ENCODE measurements around the gene FAM89A.

Gene FAM89A

DNA sequence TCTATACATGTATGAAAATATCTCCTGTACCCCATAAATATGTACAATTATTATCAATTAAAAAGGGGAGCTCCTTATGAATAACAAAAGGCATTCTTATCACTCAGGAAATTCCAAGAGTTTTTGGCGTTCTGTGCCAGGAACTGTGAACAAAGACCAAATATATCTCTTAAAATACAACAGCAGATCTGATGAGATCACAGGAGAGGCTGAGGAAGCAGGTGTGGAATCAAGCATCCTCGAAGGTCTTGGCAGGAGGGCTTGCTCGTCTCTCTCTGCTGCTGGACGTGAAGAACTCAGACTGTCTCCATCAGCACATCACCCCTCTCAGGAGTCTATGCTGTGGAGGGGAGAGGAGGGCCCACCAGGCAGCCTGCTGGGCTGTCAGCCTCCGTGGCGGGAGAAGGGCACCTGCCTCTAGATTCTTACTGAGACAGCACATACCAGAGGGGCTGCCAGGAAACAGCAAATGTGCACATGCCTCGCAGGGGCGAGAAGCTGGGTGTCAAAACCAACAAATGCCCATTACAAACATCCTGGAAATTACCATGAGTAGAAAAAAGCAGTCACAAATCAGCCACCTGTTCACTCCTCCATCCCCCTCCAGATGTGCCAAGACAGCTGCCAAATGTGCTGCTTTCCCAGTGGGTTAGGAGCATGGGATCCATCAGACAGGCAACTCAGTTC lies 30.8 kb upstream of the FAM89A start:
- Histone ChIP-seq H3K27me3 (ENCODE audit: control insufficient read depth, insufficient read depth, low read length) (peaks cover 7% of the 10 kb centered on the region; the same call in 1 of the 2 replicates), H3K4me3 (ENCODE audit: low read depth, low read length) (no peak overlapping the region), H3K4me1 (ENCODE audit: control insufficient read depth, insufficient read depth, low read length) (peaks cover 3% of the 10 kb centered on the region; the same call in 1 of the 2 replicates), H3K9ac (ENCODE audit: low read length) (no peak overlapping the region), H3K36me3 (ENCODE audit: control insufficient read depth, insufficient read depth, low read length) (no peaks in the 10 kb centered on the region), H3K9me3 (ENCODE audit: control insufficient read depth, insufficient read depth, low read depth, low read length) (no peaks in the 10 kb centered on the region), H3K27ac (ENCODE audit: low read depth, low read length) (no peak overlapping the region)

DNA sequence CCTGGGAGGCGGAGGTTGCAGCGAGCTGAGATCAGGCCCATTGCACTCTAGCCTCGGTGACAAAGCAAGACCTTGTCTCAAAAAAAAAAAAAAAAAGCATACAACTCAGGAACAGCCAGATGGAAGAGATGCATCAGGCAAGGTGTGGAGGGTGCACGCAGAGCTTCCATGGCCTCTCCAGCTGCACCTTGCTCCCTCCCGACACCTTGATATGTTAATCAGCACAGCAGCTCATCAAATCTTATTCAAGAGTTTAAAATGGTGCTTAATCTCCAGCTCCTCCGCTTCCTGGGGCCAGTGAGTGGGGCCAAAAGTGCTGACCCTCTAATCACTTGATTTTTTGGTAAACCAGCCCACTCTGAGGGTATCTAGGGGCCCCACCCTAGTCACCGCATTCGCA lies 29.3 kb upstream of the FAM89A start:
- Histone ChIP-seq H3K9me3 (ENCODE audit: control insufficient read depth, insufficient read depth, low read depth, low read length) (no peaks in the 10 kb centered on the region), H3K9ac (ENCODE audit: low read length) (no peak overlapping the region), H3K27me3 (ENCODE audit: control insufficient read depth, insufficient read depth, low read length) (no peaks in the 10 kb centered on the region; the same call in 1 of the 2 replicates), H3K36me3 (ENCODE audit: control insufficient read depth, insufficient read depth, low read length) (no peaks in the 10 kb centered on the region), H3K4me3 (ENCODE audit: low read depth, low read length) (no peak overlapping the region), H3K4me1 (ENCODE audit: control insufficient read depth, insufficient read depth, low read length) (peaks cover 4% of the 10 kb centered on the region; the same call in 1 of the 2 replicates), H3K27ac (ENCODE audit: low read depth, low read length) (no peak overlapping the region)

DNA sequence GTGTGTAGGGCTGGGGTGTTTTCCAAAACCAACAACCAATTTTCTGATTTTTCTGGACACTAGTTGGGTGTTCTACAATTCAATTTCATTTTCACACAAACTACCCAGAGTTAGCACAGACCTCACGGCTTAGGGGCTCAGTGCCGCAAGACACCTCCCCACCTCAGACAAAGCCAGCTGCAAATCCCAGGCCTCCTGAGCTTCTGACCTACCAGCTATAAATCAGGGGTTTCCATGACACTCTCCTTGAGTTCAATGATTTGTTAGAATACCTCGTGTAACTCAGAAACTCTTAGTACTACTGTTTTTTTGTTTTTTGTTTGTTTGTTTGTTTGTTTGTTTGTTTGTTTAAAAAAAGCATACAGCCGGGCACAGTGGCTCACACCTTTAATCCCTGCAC lies 28.7 kb upstream of the FAM89A start:
- Histone ChIP-seq H3K36me3 (ENCODE audit: control insufficient read depth, insufficient read depth, low read length) (no peaks in the 10 kb centered on the region), H3K9ac (ENCODE audit: low read length) (no peak overlapping the region), H3K27ac (ENCODE audit: low read depth, low read length) (no peak overlapping the region), H3K27me3 (ENCODE audit: control insufficient read depth, insufficient read depth, low read length) (no peaks in the 10 kb centered on the region; the same call in 1 of the 2 replicates), H3K4me1 (ENCODE audit: control insufficient read depth, insufficient read depth, low read length) (peaks cover 4% of the 10 kb centered on the region; the same call in 1 of the 2 replicates), H3K4me3 (ENCODE audit: low read depth, low read length) (no peak overlapping the region), H3K9me3 (ENCODE audit: control insufficient read depth, insufficient read depth, low read depth, low read length) (no peaks in the 10 kb centered on the region)

DNA sequence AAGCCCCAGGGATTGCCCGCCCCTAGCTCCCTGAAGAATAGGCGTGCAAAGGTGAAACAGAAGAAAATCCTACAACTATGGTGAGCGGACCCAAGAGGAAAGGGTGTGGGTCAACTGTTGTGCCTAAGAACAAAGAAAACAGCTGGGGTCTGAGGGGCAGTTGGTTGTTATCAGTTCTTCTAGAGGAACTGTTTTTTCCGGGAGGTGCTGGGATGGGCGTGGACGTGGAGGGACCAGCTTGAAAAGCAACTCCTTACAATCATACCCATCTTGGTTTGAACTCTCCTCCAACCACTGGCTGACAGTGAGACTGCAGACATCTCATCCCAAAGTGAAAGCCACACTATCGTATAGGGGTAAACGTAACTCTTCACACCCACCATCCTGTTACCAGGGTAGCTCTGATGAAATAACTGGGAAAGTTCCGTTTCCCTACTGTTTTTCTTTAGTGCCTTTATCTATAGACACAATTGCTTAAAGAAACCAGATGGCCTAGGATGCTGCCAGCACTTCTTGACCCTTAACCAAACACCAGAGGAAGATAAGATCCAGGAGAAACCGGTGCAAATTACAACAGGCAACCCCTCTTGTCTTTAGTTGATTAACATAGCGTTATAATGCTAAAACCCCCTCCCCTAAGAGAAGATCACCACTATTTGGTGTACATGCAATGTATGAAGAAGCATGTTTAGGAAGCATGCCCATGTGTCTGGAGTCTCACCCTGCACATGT lies 25.6 kb upstream of the FAM89A start:
- H3K4me1 ChIP-seq (ENCODE audit: control insufficient read depth, insufficient read depth, low read length): peaks cover 8% of the 10 kb centered on the region; the same call in 1 of the 2 replicates
- H3K4me3 ChIP-seq (ENCODE audit: low read depth, low read length): no peak overlapping the region; the same call in 1 of the 2 replicates
- H3K36me3 ChIP-seq (ENCODE audit: control insufficient read depth, insufficient read depth, low read length): no peaks in the 10 kb centered on the region
- H3K9me3 ChIP-seq (ENCODE audit: control insufficient read depth, insufficient read depth, low read depth, low read length): no peaks in the 10 kb centered on the region
- H3K27me3 ChIP-seq (ENCODE audit: control insufficient read depth, insufficient read depth, low read length): no peaks in the 10 kb centered on the region; the same call in none of the 2 replicates
- H3K9ac ChIP-seq (ENCODE audit: low read length): no peak overlapping the region
- H3K27ac ChIP-seq (ENCODE audit: low read depth, low read length): no peak overlapping the region

DNA sequence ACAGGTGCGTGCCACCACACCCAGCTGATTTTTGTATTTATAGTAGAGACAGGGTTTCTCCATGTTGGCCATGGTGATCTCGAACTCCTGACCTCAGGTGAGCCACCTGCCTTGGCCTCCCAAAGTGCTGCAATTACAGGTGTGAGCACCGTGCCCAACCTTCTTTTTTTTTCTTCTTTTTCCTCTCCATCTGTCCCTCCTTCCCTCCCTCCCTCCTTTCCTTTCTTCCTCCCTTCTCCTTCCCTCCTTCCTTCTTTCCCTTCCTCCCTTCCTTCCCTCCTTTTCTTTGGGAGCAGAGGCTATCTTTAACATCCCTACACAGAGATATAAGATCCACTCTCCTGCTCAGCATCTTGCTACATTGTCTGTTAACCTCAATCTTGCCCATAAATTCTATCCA lies 24.4 kb upstream of the FAM89A start:
- no peaks in the 10 kb centered on the region; the same call in none of the 2 replicates for H3K27me3 ChIP-seq (ENCODE audit: control insufficient read depth, insufficient read depth, low read length)
- H3K4me1 ChIP-seq (ENCODE audit: control insufficient read depth, insufficient read depth, low read length): peaks cover 8% of the 10 kb centered on the region; the same call in 1 of the 2 replicates
- no peak overlapping the region for H3K27ac ChIP-seq (ENCODE audit: low read depth, low read length)
- H3K9ac ChIP-seq (ENCODE audit: low read length): no peak overlapping the region
- H3K9me3 ChIP-seq (ENCODE audit: control insufficient read depth, insufficient read depth, low read depth, low read length): no peaks in the 10 kb centered on the region
- H3K4me3 ChIP-seq (ENCODE audit: low read depth, low read length): no peak overlapping the region
- H3K36me3 ChIP-seq (ENCODE audit: control insufficient read depth, insufficient read depth, low read length): no peaks in the 10 kb centered on the region

DNA sequence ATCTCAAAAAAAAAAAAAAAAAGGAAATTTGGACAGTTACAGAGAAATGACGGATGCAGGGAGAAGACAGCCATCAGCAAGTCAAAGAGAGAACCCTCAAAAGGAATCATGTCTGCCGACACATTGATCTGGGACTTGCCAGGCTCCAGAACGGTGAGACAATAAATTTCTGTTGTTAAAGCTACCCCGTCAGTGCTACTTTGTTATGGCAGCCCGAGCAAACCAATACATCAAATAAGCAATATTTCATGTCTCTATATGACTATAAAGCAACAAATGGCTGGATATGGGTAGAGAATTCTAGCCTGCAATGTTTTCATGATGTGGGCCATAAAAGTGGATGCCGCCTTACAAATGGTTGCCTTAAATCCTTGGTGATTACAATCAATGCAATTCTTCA lies 23.3 kb upstream of the FAM89A start:
- no peak overlapping the region for H3K9ac ChIP-seq (ENCODE audit: low read length)
- no peak overlapping the region for H3K27ac ChIP-seq (ENCODE audit: low read depth, low read length)
- H3K9me3 ChIP-seq (ENCODE audit: control insufficient read depth, insufficient read depth, low read depth, low read length): no peaks in the 10 kb centered on the region
- H3K27me3 ChIP-seq (ENCODE audit: control insufficient read depth, insufficient read depth, low read length): peaks cover 4% of the 10 kb centered on the region
- peaks cover 8% of the 10 kb centered on the region; the same call in 1 of the 2 replicates for H3K4me1 ChIP-seq (ENCODE audit: control insufficient read depth, insufficient read depth, low read length)
- no peaks in the 10 kb centered on the region for H3K36me3 ChIP-seq (ENCODE audit: control insufficient read depth, insufficient read depth, low read length)
- no peak overlapping the region for H3K4me3 ChIP-seq (ENCODE audit: low read depth, low read length)

DNA sequence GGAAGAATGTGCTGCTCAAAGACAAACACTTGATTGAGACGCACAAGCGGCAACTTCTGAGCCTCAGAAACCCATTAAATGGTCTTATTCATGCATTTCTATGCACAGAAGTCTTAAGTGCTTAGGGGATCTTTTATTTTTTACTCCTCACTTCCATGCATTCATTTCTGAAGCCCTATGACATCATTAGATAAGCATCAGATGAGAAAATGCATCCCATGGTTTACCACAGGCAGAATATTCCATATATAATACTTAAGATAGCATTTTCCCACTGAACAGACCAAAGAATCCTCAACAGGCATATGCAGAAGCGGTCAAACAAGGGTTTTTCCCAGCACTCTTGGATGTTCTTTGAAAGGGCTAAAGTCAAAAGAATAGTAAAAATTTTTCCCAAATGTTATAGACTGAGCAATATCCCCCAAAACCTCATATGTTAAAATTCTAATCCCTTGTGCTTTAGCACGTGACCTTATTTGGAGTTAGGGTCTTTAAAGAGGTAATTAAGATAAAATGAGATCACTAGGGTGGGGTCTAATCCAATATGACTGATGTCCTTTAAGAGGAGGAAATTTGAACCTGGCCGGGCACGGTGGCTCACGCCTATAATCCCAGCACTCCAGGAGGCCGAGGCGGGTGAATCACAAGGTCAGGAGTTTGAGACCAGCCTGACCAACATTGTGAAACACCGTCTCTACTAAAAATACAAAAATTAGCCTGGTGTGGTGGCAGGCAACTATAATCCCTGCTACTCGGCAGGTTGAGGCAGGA lies 22.6 kb upstream of the FAM89A start:
- no peaks in the 10 kb centered on the region for H3K9me3 ChIP-seq (ENCODE audit: control insufficient read depth, insufficient read depth, low read depth, low read length)
- peaks cover 4% of the 10 kb centered on the region for H3K27me3 ChIP-seq (ENCODE audit: control insufficient read depth, insufficient read depth, low read length)
- no peaks in the 10 kb centered on the region for H3K36me3 ChIP-seq (ENCODE audit: control insufficient read depth, insufficient read depth, low read length)
- no peak overlapping the region for H3K9ac ChIP-seq (ENCODE audit: low read length)
- no peak overlapping the region for H3K4me3 ChIP-seq (ENCODE audit: low read depth, low read length)
- peaks cover 8% of the 10 kb centered on the region; the same call in 1 of the 2 replicates for H3K4me1 ChIP-seq (ENCODE audit: control insufficient read depth, insufficient read depth, low read length)
- no peak overlapping the region for H3K27ac ChIP-seq (ENCODE audit: low read depth, low read length)

DNA sequence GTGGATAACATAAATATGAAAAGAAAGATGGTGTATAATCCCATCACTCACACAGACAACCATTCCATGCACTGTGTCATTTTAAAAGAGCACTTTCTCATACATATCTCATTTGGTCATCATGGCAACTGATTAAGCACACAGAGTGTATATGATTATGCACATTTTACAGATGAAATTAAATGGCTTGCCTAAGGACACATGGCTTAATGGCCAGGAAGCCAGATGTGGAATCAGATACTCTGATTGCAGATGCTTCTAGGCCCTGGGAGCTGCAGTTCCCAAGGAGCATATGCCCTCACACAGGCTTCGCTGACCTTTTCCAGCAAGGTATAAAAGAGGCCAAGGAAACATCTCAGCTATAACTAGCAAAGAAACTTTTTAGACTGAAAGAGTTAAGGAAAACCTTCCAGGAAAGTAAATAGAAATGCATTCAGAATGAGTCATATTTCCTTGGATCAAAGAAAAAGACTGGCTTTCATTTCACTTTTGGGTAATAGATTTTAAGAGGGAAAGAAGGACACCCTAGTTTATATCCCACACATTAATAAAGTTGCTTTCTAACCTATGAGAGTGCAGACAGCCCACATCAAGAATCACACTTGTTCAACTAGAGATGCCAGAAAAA lies 19.6 kb upstream of the FAM89A start:
- no peaks in the 10 kb centered on the region for H3K36me3 ChIP-seq (ENCODE audit: control insufficient read depth, insufficient read depth, low read length)
- H3K4me1 ChIP-seq (ENCODE audit: control insufficient read depth, insufficient read depth, low read length): 0 out of 2 replicates have a peak, but pooled peaks cover 5% of the 10 kb centered on the region
- H3K4me3 ChIP-seq (ENCODE audit: low read depth, low read length): no peak overlapping the region
- no peak overlapping the region for H3K27ac ChIP-seq (ENCODE audit: low read depth, low read length)
- H3K9ac ChIP-seq (ENCODE audit: low read length): no peak overlapping the region
- no peaks in the 10 kb centered on the region for H3K9me3 ChIP-seq (ENCODE audit: control insufficient read depth, insufficient read depth, low read depth, low read length)
- H3K27me3 ChIP-seq (ENCODE audit: control insufficient read depth, insufficient read depth, low read length): peaks cover 15% of the 10 kb centered on the region

DNA sequence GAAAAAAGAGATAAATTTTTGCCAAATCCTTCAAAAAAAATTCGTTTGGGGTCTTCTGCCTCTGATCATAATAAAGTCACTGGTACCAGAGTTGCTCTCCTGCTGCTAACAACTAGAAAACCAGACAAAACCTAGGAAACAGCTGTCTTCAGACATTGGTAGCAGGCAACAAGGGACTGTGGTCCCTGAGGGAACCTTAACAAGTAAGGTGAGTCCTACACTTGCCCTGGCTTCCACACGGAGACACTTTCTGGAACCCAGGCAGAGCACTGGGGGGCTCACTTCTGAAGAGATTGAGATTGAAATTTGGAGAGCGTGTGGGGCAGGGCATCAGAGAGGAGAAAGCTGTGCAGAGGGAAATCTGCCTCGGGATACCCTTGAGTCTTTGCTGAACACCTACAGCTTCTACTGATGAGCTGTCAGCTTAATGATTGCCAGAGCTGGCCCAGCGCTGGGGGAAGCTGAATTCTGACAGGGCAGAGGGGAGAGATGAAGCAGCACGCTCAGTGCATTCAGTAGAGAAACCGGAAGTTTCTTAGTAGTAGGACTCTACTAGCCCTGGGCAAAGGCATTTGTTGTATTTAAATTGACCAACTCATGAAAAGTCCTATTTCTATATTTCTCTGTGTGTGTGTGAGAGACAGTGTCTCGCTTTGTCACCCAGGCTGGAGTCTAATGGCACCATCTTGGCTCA lies 18.5 kb upstream of the FAM89A start:
- no peak overlapping the region for H3K4me3 ChIP-seq (ENCODE audit: low read depth, low read length)
- no peak overlapping the region for H3K9ac ChIP-seq (ENCODE audit: low read length)

DNA sequence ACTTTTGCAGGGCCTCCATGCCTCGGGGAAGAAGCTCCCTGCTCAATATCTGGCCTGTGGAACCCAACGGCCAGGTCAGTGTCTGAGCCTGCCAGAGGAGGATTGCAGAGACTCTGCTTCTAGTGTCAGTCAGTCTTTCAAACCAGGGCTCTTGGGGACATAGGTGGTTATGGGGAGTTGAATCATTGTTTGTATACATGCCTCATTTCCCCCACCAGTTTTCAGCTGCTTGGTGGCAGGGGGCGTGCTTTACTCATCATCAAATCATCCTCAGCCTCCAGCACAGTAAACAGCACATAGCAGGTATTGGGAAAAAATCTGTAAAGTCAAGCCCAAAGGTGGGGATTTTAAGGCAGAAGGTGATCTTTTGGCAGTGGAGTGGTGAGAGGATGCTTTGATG lies 17.4 kb upstream of the FAM89A start:
- Histone ChIP-seq H3K27ac (ENCODE audit: low read depth, low read length) (no peak overlapping the region), H3K4me3 (ENCODE audit: low read depth, low read length) (no peak overlapping the region), H3K9ac (ENCODE audit: low read length) (no peak overlapping the region), H3K27me3 (ENCODE audit: control insufficient read depth, insufficient read depth, low read length) (peaks cover 19% of the 10 kb centered on the region), H3K36me3 (ENCODE audit: control insufficient read depth, insufficient read depth, low read length) (no peaks in the 10 kb centered on the region), H3K4me1 (ENCODE audit: control insufficient read depth, insufficient read depth, low read length) (no peaks in the 10 kb centered on the region), H3K9me3 (ENCODE audit: control insufficient read depth, insufficient read depth, low read depth, low read length) (no peaks in the 10 kb centered on the region)

More for the DNA sequence above, 18.5 kb upstream of the FAM89A start:
- no peaks in the 10 kb centered on the region for H3K36me3 ChIP-seq (ENCODE audit: control insufficient read depth, insufficient read depth, low read length)
- H3K4me1 ChIP-seq (ENCODE audit: control insufficient read depth, insufficient read depth, low read length): 0 out of 2 replicates have a peak, but pooled peaks cover 5% of the 10 kb centered on the region
- peaks cover 18% of the 10 kb centered on the region for H3K27me3 ChIP-seq (ENCODE audit: control insufficient read depth, insufficient read depth, low read length)
- no peaks in the 10 kb centered on the region for H3K9me3 ChIP-seq (ENCODE audit: control insufficient read depth, insufficient read depth, low read depth, low read length)
- H3K27ac ChIP-seq (ENCODE audit: low read depth, low read length): no peak overlapping the region
